AG09309 (cell line): ENCODE results near the gene NPC1.

Experiments used
- DNase-seq: peaks from one replicate; pipeline ENCODE4 v3.0.0-alpha.2; 2010; ENCODE audit warnings: low read depth
- H3K4me3 ChIP-seq: 2 replicates; pipeline ENCODE4 v1.5.1; 2011; ENCODE audit warnings: mild to moderate bottlenecking, low read depth, low read length, moderate library complexity; ENCODE audit not compliant: control insufficient read depth
- TF ChIP-seq, protein P1 (sequence below): IDR thresholded peaks from 2 replicates; pipeline ENCODE4 v1.5.1; 2011; ENCODE audit warnings: mild to moderate bottlenecking, low read depth, low read length, inconsistent platforms; ENCODE audit not compliant: insufficient read depth, control insufficient read depth; ENCODE audit errors: missing control alignments

The NPC1 gene

DNA sequence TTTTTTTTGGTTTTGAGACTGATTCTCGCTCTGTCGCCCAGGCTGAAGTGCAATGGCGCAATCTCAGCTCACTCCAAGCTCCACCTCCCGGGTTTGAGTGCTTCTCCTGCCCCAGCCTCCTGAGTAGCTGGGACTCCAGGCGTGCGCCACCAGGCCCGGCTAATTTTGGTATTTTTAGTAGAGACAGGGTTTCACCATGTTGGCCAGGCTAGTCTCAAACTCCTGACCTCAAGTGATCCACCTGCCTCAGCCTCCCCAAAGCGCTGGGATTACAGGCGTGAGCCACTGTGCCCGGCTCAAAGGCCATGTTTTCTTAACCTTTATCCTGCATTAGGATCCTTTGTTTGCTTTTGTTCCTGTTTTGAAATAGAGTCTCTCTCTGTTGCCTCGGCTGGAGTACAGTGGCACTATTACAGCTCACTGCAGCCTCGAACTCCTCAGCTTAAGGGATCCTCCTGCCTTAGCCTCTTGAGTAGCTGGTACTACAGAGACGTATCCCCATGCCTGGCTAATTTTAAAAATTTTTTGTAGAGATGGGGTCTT is 41.0 kb downstream of the NPC1 start:
- no peak for DNase-seq

DNA sequence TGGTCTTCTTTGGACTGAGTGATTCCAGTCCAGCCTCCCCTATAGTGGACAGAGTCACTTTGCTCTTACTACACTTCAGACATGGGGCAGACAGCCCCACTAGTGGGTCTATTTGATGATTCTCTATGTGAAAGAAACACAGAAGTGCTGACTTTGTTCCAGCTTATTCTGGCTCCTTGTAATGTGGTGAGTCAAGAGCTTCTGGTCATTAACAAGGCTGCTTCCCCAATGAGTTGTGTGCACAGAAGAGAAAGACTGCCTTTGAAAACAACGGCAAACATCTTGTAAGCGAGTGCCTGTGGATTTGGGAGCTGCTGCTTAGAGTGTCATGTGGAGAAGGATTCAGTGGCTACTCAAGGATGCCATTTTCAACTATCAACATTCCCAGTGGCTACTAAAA is 43.8 kb downstream of the NPC1 start:
- TF ChIP-seq, protein P1, sequence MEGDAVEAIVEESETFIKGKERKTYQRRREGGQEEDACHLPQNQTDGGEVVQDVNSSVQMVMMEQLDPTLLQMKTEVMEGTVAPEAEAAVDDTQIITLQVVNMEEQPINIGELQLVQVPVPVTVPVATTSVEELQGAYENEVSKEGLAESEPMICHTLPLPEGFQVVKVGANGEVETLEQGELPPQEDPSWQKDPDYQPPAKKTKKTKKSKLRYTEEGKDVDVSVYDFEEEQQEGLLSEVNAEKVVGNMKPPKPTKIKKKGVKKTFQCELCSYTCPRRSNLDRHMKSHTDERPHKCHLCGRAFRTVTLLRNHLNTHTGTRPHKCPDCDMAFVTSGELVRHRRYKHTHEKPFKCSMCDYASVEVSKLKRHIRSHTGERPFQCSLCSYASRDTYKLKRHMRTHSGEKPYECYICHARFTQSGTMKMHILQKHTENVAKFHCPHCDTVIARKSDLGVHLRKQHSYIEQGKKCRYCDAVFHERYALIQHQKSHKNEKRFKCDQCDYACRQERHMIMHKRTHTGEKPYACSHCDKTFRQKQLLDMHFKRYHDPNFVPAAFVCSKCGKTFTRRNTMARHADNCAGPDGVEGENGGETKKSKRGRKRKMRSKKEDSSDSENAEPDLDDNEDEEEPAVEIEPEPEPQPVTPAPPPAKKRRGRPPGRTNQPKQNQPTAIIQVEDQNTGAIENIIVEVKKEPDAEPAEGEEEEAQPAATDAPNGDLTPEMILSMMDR = no peak
- H3K4me3 ChIP-seq = no peak overlapping the region
- no peak for DNase-seq

More for the DNA sequence above, 41.0 kb downstream of the NPC1 start:
- TF ChIP-seq, protein P1 = no peak
- no peak overlapping the region for H3K4me3 ChIP-seq

DNA sequence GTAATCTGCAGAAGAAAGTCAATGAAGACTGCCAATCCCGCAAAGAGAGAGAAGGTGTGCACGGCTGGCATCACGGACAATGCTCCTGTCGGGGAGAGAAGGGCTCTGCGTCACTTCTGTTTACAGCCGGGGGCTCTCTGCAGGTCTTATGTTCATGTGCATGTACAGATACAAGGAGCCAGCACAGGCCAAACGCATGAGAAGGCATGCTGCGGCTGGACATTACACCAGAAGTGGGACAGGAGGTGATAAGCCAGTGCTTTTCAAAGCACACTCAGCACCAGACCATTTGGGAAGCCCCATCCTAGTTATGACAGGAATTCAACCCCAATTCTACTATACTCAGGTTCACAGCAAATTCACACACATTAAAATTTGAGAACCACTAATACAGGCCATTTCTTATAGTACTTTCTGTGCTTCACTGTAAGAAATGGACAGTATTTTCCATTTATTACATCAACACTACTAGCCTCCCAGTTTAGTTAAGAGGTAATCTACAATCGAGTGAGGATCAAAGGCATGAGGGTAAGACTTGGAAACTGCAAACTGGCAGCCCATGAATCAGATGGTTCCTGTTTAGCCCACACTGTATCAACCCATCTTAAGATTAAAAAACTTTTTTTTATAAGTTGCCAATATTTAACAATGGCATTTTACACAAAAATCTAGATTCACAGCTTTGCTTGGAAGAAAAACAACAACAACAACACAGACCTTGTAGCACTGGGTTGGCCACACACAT is 44.8 kb downstream of the NPC1 start:
- H3K4me3 ChIP-seq = no peak overlapping the region
- TF ChIP-seq, protein P1 = no peak
- DNase-seq = no peak

DNA sequence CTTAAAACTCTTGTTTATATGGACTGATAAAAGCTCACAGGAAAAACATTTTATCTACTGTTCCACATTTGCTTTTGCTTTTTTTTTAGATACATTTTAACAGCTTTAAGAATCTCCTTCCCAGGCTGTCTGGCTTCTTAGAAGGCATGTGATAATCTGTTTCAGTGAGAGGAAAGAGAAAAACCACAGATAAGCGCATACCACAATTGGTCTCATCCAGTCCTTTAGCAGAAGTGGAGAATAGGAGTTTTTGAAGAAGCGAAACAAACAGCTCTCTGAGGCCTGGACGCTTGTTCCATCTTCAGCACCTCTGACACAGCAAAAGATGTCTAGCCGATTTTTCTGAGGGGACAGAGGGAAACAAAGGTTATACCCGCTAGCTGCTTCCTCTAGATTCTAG is 45.4 kb downstream of the NPC1 start:
- no peak for DNase-seq

DNA sequence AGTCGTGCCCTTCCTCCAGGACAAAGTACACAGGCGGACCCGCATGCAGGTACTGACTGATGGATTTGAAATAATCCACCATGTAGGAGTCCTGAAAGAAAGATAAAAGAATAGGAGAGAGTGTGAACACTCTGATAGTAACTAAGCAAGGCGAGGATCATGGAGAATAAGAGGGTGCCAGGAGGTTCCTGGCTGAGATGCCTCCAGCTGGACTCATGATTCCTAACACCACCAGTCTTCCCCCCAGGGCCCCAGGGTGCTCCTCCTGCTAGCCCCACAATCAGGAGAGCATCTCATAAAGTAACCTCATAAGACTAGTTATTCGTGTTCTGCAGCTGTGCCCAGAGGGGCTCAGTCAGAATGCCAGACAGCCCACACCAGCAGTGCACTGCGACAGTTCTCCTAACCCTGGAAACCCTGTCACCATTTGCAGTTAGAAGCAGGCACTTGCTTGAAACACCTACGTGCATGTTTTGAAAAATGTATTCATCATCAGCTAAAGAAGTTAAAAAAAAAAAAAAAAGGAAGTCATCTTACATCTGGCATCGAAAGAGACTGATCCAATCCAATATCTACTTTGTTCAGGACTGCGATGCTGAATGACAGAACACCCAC is 46.3 kb downstream of the NPC1 start:
- H3K4me3 ChIP-seq = no peak overlapping the region
- no peak for DNase-seq
- TF ChIP-seq, protein P1 = no peak

More for the DNA sequence above, 45.4 kb downstream of the NPC1 start:
- TF ChIP-seq, protein P1 = no peak
- H3K4me3 ChIP-seq = no peak overlapping the region

DNA sequence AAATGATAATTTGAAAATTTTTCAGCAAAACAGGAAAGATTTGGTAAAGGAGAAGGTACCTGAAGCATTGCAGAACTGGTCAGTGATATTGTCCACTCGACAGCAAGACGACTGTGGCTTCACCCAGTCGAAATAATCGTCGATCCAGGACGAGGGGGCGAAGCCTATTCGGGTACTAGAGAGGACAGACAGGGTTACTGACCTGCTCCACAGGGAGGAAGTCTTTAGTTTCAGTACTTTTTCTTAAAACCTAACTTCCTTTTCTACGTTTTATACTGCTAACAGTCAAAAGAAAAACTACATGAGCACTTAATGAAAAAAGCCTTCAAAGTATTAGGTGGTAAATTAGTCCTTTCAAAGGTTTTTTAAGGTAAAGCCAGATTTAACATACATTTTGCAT is 47.0 kb downstream of the NPC1 start:
- no peak for DNase-seq
- TF ChIP-seq, protein P1 = no peak
- H3K4me3 ChIP-seq = no peak overlapping the region
